ENCODE measurements around the gene MAPK12.
"Not testable (repeated sequence)": the region's sequence is repeated elsewhere in the genome, so short reads cannot be mapped to it uniquely, and the experiment has no call there.

DNA sequence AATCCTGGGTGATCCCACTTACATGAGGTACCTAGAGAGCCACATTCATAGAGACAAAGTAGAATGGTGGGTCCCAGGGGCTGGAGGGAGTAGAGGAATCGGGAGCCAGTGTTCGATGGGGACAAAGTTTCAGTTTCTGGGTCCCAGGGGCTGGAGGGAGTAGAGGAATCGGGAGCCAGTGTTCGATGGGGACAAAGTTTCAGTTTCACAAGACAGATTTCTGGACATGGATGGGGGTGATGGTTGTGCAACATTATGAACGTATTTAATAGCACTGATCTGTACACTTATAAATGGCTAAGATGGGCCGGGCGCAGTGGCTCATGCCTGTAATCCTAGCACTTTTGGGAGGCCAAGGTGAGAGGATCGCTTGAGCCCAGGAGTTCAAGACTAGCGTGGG lies 56.5 kb downstream of the MAPK12 start:
- not testable (repeated sequence) for TF ChIP-seq POLR2A, CTCF (IDR thresholded peaks at IDR 0.05)

All from breast epithelium (tissue), 3 donors.